ENCODE results near the gene MRTFA. TPM values are rescaled to one million over a fixed set of nuclear protein-coding genes. Genes with fewer than 3 reads are reported as not detected.

The MRTFA gene
- total RNA-seq, 1 experiment from 2014 or later: 28.0 TPM

DNA sequence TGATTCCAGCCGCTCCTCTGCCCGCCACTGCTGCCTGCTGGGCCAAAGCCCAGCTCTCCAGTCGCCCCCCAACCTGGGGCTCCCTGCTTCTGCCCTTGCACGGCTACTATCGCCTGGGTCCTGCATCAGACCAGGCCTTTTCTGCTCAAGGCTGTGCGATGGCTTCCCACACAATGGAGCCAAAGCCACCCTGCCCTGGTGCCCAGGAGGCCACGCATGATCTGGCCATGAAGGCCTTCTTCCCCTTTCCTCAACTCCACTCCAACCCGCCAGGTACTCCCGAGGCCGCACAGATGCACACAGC, 220.3 kb downstream of the MRTFA start:
- no TSS peak for BruUV-seq (replicated peaks)
- Histone ChIP-seq H3K27ac (ENCODE audit: low read depth, low read length) (no peak overlapping the region), H3K4me2 (ENCODE audit: low read length) (no peak overlapping the region), H4K20me1 (ENCODE audit: insufficient read depth) (no peaks in the 10 kb centered on the region), H3K9me2 (ENCODE audit: insufficient read depth) (no peaks in the 10 kb centered on the region), H3K4me1 (ENCODE audit: control insufficient read depth in 1 of 2, insufficient read depth in 2 of 2, low read length in 2 of 2) (no peaks in the 10 kb centered on the region), H3K36me3 (ENCODE audit: control insufficient read depth in 1 of 2, insufficient read depth in 2 of 2, low read length in 2 of 2) (peaks cover 0 to 3% of the 10 kb centered on the region in 2 experiments; a peak in 3 of 4 replicates), H3K9me3 (ENCODE audit: control insufficient read depth in 1 of 2, insufficient read depth in 1 of 2, low read depth in 1 of 2, low read length in 2 of 2) (no peaks in the 10 kb centered on the region), H3K79me2 (ENCODE audit: insufficient read depth, low read length) (no peaks in the 10 kb centered on the region), H3K9ac (ENCODE audit: low read length) (no peak overlapping the region), H3K4me3 (replicated peaks in 1 of 2; ENCODE audit: low read depth in 1 of 2, low read length in 2 of 2) (no peak overlapping the region), H2AFZ (ENCODE audit: low read depth, low read length, poor library complexity, severe bottlenecking) (no peak overlapping the region), H3K27me3 (ENCODE audit: insufficient read depth, low read length) (no peaks in the 10 kb centered on the region)
- RAD21 ChIA-PET (ENCODE audit: low non-redundant PET in 1 of 2, low total read pairs in 2 of 2, uncharacterized antibody in 2 of 2, unreplicated experiment in 2 of 2): no interaction called here
- intact Hi-C loops (cut with micrococcal nuclease): no loop called here
- ATAC-seq (no peak), DNase-seq (ENCODE audit: low read depth, low spot score) (no peak)
- TF ChIP-seq EZH2phosphoT487 (IDR thresholded peaks at IDR 0.05; ENCODE audit: borderline replicate concordance) (no peak), ZFX (IDR thresholded peaks at IDR 0.05) (no peak), CTCF (IDR thresholded peaks at IDR 0.05 in 2 of 3, conservative IDR thresholded peaks at IDR 0.05 in 1 of 3; ENCODE audit: borderline replicate concordance in 1 of 3, insufficient read depth in 1 of 3, low read depth in 2 of 3, low read length in 2 of 3) (no peak), REST (IDR thresholded peaks at IDR 0.05; ENCODE audit: low read depth) (no peak), CEBPB (IDR thresholded peaks at IDR 0.05; ENCODE audit: low read depth) (no peak), ZNF274 (IDR thresholded peaks at IDR 0.05; ENCODE audit: low read depth, low read length) (no peak), POLR2AphosphoS5 (IDR thresholded peaks at IDR 0.05; ENCODE audit: low read depth, low read length) (no peak)
- POLR2A ChIA-PET: no interaction called here
- CTCF ChIA-PET: no interaction called here
